OCI-LY3 (cell line): ENCODE results near the gene STRN4.

Experiments used
- H2AFZ ChIP-seq: fragments of 200-600, 300-600 bp; shearing (Covaris generic); 2 replicates; pipeline ENCODE4 v1.6.0; 2014; ENCODE audit warnings: antibody characterized with exemption, low read depth, low read length
- H3K27ac ChIP-seq: fragments of 200-600, 300-600 bp; sonication (generic); 2 replicates; pipeline ENCODE4 v1.5.1; 2014; ENCODE audit warnings: mild to moderate bottlenecking, low read length, moderate library complexity, mixed read lengths
- H3K27me3 ChIP-seq: fragments of 200-600, 300-600 bp; sonication (generic); 2 replicates; pipeline ENCODE4 v1.6.1; 2014; ENCODE audit warnings: low read depth, low read length, mixed read lengths
- H3K36me3 ChIP-seq: fragments of 200-600, 300-600 bp; sonication (generic); replicated peaks from 2 replicates; pipeline ENCODE3; 2014; ENCODE audit warnings: low read depth, low read length, mixed read lengths
- H3K4me1 ChIP-seq: fragments of 300-600, 200-600 bp; sonication (generic); 2 replicates; pipeline ENCODE4 v1.6.1; 2014; ENCODE audit warnings: low read length, mixed read lengths
- H3K4me2 ChIP-seq: fragments of 200-600, 300-600 bp; sonication (generic); 2 replicates; pipeline ENCODE4 v1.6.1; 2014; ENCODE audit warnings: low read length, mixed read lengths
- H3K4me3 ChIP-seq: fragments of 300-600, 200-600 bp; sonication (generic); 2 replicates; pipeline ENCODE4 v1.5.1; 2014; ENCODE audit warnings: antibody characterized with exemption, mild to moderate bottlenecking, low read length, moderate library complexity
- H3K79me2 ChIP-seq: fragments of 300-600, 200-600 bp; shearing (Covaris generic); 2 replicates; pipeline ENCODE4 v1.6.1; 2014; ENCODE audit warnings: mild to moderate bottlenecking, low read length, mixed read lengths
- H3K9ac ChIP-seq: fragments of 300-600, 200-600 bp; shearing (Covaris generic); 2 replicates; pipeline ENCODE4 v1.6.0; 2014; ENCODE audit warnings: mild to moderate bottlenecking, low read length, moderate library complexity
- H3K9me3 ChIP-seq: fragments of 200-600, 300-600 bp; shearing (Covaris generic); 2 replicates; pipeline ENCODE4 v1.6.1; 2014; ENCODE audit warnings: low read length, mixed read lengths; ENCODE audit not compliant: insufficient read depth
- H4K20me1 ChIP-seq: fragments of 200-600, 300-600 bp; sonication (generic); 2 replicates; pipeline ENCODE4 v1.6.1; 2016; ENCODE audit warnings: low read length, mixed read lengths; ENCODE audit not compliant: insufficient read depth
- CTCF ChIP-seq: fragments of 200-600, 300-600 bp; sonication (generic); IDR thresholded peaks from 2 replicates; pipeline ENCODE4 v1.5.1; 2014; ENCODE audit warnings: antibody characterized with exemption, low read length, low read depth
- EZH2phosphoT487 ChIP-seq: fragments of 200-600 bp; shearing (Covaris generic); IDR thresholded peaks from 2 replicates; pipeline ENCODE4 v1.6.1; 2018; ENCODE audit warnings: antibody characterized with exemption, mixed run types, low read depth

Gene STRN4

GRCh38 chr19:46737298-46737654, 9.0 kb downstream of the STRN4 start:
- no peaks in the 10 kb centered on the region for H3K27me3 ChIP-seq
- no peaks in the 10 kb centered on the region for H3K4me1 ChIP-seq
- no peak for TF ChIP-seq CTCF
- TF ChIP-seq EZH2phosphoT487, result no peak
- H3K9me3 ChIP-seq, result no peaks in the 10 kb centered on the region
- H3K27ac ChIP-seq, result no peak overlapping the region
- peaks cover 56% of the 10 kb centered on the region for H3K36me3 ChIP-seq
- no peak overlapping the region for H2AFZ ChIP-seq
- H3K9ac ChIP-seq, result no peak overlapping the region
- no peak overlapping the region for H3K4me3 ChIP-seq
- peaks cover 69% of the 10 kb centered on the region for H4K20me1 ChIP-seq
- H3K79me2 ChIP-seq, result peaks cover 81% of the 10 kb centered on the region
- no peak overlapping the region for H3K4me2 ChIP-seq

GRCh38 chr19:46736531-46737297, 9.5 kb downstream of the STRN4 start:
- Histone ChIP-seq H3K4me2 (no peak overlapping the region), H3K9me3 (no peaks in the 10 kb centered on the region), H2AFZ (no peak overlapping the region), H3K36me3 (peaks cover 60% of the 10 kb centered on the region), H3K4me1 (no peaks in the 10 kb centered on the region), H4K20me1 (peaks cover 68% of the 10 kb centered on the region), H3K79me2 (peaks cover 81% of the 10 kb centered on the region), H3K9ac (no peak overlapping the region), H3K4me3 (no peak overlapping the region), H3K27ac (no peak overlapping the region), H3K27me3 (no peaks in the 10 kb centered on the region)
- no peak for TF ChIP-seq EZH2phosphoT487
- no peak for TF ChIP-seq CTCF

GRCh38 chr19:46733690-46734292, 12.5 kb downstream of the STRN4 start:
- Histone ChIP-seq H3K36me3 (peaks cover 75% of the 10 kb centered on the region), H3K79me2 (peaks cover 64% of the 10 kb centered on the region), H3K9me3 (no peaks in the 10 kb centered on the region), H3K4me2 (no peak overlapping the region), H3K9ac (no peak overlapping the region), H3K4me1 (no peaks in the 10 kb centered on the region), H3K27me3 (no peaks in the 10 kb centered on the region), H4K20me1 (peaks cover 69% of the 10 kb centered on the region), H3K4me3 (no peak overlapping the region), H3K27ac (no peak overlapping the region), H2AFZ (no peak overlapping the region)
- TF ChIP-seq EZH2phosphoT487, result no peak
- TF ChIP-seq CTCF, result no peak

- Histone ChIP-seq H3K4me1 (no peaks in the 10 kb centered on the region), H3K9me3 (no peaks in the 10 kb centered on the region), H3K27ac (no peak overlapping the region), H3K36me3 (peaks cover 73% of the 10 kb centered on the region), H3K27me3 (no peaks in the 10 kb centered on the region), H3K79me2 (peaks cover 63% of the 10 kb centered on the region), H3K9ac (no peak overlapping the region), H2AFZ (no peak overlapping the region), H3K4me3 (no peak overlapping the region), H3K4me2 (no peak overlapping the region), H4K20me1 (peaks cover 69% of the 10 kb centered on the region)
- no peak for TF ChIP-seq EZH2phosphoT487
- TF ChIP-seq CTCF, result no peak
Measured at GRCh38 chr19:46732966-46733689, 13.1 kb downstream of the STRN4 start.
